HG03060 (cell line): ENCODE measurements around the gene NR6A1.

Experiments
- ATAC-seq: cut with Tn5 transposase; IDR thresholded peaks from one replicate; pipeline ENCODE4 v1.9.1; 2021; ENCODE audit warnings: low read depth, moderate number of reproducible peaks; ENCODE audit not compliant: unreplicated experiment

The NR6A1 gene

DNA sequence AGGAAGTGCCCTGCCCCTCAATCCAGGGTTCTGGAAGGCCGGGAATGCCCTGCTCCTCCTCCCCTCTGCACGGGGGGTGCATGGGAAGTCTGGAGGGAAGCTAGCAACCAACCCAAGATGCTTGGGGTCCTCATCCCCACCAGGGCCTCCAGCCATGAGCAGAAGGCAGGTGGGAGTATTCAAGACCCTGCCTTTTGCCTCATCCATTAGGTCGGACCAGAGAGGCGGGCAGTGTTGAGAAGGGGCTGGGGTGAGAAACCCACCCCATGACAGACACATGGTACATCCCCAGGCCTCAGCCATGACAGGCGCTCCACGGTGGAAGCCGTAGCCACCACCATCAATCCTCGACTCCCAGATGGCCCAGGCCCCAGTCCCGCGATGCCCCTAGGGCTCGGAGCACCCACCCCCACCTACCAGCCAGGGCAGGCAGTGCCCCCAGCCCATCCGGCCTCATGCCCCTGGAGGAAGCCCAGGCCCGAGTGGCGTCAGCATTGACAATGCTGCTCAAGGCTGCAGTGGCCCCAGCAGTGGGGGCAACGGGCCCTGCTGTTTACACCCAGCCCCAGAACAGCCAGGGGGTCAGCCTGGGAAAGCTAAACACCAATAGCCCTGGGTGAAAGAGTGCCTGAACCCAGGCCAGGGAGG is 272.5 kb downstream of the NR6A1 start:
- ATAC-seq = no peak

DNA sequence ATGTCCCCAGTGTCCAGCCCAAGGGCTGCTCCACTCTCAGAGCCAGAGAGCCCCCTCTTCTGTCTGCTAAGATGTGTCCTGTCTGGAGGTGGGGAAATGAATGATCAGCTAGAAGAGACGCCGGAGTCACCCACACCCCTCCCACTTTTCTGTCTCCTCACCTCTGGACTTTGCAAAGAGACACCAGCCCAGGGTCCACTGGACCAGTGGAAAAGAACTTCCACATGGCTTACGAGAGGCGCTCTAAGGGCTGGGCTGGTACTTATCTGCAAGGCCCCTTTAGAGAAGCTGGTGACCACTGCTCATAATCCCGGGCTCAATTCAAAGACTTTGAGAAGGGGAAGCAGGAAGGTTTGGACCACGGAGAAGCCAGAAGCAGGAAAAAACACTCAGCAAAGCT is 273.1 kb downstream of the NR6A1 start:
- no peak for ATAC-seq

DNA sequence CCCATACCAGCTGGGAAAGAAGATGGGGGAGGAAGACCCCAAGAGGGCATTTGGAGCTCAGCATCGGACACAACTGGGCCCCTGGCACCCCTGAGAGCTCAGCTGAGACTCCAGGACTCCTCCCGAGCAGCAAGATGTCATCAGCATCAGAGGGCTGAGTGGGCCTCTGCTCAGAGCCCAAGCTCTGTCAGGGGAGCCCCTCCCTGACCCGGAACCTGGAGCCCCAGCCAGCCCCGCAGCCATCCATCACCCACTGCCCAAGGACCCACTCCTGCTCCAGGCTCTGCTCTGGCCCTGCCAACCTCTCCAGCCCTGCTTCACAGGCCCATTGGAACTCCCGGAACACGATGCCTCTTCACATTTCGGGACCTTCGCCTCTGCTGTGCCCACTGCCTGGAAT is 273.7 kb downstream of the NR6A1 start:
- no peak for ATAC-seq

DNA sequence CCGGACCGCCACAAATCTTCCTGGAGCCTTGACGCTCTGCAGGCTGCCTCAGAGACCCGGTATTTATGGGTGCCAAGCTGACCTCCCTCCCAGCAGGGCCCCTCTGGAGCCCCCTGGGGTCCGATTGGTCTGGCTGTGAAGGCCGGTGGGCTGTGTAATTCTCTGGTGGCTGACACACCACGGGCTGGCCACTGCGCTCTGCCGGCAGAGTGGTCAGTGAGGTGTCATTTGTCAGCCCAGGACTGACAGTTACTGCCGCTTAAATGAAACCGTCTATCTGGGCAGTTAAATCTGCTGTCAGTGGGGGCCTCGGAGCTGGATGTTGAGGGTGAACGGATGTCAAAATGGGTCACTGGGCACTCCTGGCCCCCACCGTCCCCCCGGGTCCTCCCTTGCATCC is 274.6 kb downstream of the NR6A1 start:
- no peak for ATAC-seq

DNA sequence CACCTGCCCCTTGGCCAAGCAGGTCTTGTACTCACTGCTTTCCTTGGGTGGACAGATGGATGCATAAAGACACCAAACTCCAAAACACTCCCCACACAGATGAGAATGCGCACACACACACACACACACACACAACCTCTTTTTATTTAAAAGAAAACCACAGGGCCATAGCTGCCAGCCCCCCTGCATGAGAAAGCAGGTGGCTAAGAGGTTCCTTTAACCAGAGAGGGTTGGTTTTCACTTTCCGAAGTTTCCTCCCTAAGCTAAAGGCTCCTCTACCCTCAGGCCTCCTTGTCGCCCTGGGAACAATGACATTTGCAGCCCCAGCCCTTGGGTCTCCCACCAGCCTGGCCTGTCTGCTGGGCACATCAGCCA is 275.0 kb downstream of the NR6A1 start:
- no peak for ATAC-seq

DNA sequence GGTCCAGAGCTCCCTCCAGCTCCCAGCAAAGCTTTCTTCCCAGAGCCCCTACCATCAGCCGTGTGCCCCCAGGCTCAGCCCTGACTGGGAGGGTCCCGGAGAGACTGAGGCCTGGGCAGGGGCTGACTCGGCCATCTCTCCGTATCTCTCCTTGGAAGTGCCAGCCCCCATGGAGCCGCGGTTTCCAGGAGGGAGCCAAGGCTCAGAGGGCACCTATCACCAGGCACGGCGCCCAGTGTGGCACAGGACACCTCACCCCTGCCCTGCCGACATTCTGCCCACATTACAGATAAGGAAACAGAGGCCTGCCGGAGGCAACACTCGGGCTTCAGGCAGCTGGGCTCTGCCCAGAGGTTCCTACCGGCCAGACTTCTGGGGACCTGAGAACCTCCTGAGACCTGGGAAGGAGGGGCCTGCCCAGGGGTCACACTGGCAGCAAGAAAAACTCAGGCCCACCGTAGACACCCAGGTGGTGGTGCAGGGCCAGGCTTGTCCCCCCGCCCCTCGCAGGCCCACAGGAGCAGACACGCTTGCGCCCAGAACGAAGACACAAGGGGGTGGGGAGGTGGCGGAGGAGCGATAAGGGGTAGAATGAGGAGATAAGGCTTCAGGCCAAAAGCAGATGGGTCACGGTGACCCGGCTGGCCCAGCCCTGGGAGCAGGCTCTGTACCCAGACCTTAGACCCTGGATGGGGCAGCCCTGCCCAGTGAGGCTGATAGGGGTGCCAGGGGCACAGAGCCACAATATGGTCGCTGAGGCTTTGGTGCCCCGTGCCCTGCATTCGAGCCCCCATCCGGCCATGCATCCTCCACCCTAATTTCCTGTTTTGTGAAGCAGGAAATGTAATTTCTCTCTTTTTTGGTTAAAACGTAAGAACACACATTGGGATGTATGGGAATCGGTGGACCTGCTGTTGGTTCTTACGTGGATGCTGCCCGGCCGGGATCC is 275.7 kb downstream of the NR6A1 start:
- ATAC-seq = no peak

DNA sequence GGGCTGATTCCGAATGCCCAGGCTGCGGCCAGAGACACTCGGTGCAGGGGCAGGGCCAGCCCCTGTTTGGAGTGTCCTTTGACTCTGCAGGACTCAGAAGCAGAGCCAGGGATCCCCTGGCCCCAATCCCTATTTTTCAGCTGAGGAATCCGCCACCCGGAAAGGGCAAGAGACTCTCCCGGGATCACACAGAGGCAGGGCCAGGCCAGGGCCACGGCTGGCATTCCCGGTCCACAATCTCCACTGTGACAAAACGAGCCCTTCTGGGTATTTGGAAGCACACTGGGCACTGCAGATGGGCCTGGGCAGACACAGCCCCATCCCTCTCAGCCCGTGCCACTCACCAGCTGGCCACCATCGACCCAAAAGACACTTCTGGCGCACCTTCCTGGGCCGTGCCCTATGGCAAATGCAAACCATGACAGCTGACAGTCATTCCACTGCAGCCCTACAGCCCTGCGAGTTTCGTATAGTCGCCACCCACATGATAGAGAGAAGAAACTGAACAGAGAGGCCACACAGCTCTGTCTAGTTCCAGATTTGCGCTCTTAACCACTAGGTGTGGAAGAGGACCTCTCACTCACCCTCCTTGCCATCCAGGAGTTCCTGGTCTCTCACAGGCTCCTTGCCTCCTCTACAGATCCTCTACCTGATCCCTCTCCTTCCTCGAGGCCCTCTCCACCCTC is 277.2 kb downstream of the NR6A1 start:
- ATAC-seq = no peak

DNA sequence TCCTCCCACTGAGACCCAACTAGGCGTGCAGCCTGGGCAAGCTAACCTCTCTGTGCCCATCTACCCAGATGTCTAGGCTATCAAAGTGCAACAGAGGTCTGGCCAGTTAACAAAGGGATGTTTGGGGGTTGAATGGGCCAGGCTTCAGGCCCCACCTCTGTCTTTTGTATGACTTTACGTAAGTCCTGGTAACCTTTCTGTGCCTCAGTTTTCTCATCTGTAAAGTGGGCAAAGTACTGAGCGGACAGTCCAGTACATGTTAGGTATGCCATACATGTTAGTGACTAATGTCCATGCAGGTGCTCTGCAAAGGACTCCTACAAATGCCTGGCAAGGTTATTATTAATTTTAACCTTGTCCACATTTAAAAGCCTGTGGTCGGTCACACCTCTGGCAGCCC is 277.9 kb downstream of the NR6A1 start:
- no peak for ATAC-seq

DNA sequence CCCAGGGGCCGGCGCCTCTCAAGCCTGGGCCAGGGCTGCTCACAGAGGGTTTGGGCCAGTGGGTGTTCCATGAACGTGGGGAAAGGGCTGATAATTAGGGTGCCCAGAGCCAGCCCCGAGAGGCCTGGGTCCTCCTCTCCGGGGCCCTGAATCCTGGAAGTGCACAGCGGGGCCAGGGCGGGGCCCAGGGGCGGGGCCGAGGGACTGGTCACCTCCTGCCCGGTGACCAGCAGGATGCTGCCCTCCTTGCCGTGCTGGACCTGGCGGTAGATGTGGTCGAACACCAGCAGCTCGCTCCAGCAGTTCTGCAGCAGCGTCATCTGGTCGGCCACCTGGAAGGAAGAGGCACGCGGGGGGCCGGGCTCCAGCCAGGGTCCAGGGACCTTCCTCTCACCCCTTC is 278.3 kb downstream of the NR6A1 start:
- ATAC-seq = no peak

DNA sequence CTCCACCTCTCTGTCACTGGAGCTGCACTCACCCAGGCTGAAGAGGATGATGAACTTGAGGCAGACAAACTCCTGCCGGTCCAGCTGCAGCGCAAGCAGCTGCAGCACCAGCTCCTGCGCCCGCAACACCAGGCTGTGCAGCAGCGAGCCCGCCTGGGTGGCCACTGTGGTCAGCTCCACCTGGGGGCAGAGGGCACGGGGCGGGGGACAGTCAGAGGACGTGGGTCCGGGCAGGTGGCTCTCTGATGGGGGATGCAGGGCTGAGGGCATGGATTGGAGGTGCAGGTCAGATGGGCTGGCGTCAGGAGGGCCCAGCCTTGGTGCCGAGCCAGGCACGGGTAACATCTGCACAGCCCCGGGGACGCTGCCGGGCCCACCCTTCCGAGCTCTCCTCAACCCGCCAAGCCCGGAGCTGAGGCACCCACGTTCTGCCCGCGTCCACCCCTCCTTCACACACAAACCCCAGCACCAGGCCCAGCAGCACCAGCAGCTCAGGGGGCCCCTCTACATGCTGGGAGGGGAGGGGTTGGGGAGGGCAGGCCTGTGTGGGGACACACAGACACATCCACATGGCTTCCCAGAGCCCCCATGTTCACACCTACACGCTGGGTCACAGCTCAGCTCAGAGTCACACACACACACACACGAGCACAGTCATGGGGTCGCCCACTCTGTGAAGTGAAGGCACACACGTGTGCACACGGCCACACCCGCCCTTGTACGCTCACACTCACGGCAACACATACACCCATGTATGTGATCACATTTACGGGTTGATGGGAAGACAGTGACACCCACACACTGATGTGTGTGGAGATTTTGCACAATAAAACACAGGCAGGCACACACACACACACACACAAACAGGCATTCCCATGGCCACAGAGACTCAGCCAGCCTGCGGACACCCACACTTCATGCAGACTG is 279.8 kb downstream of the NR6A1 start:
- ATAC-seq = no peak

DNA sequence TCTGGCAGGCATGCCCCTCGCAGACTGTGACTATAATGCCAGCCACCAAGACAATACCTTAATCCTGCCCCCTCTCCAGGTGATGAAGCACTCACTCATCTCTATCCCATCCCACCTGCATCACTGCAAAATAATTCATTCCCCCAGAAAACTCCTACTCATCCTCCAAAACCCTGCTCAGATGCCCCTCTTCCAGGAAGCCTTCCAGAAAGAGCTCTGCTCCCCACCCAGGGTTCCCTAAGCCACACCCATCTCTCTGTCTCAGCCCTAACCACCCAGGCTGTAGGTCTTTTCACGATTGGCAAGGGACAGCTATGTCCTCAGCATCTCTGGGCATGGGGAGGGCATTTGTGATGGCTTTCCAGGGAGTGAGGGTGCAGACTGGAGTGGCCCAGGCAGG is 281.1 kb downstream of the NR6A1 start:
- ATAC-seq = no peak

DNA sequence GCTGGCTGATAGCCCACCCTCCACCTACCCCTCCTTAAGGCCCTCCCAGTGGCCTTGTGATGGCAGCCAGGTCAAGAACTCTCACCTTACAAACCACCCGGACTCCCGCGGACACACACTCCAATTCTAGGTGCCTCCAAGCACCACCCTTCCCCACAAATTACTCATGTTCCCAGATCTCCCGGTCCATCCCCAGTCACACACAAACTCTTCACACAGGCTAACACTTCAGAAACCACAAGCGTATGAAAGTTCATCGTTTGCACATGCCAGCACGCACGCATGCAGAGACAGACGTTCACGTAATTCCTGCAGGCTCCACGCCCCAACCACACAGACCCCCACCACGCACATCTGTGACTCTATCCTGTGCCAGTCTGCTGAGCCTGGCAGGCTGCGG is 281.9 kb downstream of the NR6A1 start:
- ATAC-seq = no peak

DNA sequence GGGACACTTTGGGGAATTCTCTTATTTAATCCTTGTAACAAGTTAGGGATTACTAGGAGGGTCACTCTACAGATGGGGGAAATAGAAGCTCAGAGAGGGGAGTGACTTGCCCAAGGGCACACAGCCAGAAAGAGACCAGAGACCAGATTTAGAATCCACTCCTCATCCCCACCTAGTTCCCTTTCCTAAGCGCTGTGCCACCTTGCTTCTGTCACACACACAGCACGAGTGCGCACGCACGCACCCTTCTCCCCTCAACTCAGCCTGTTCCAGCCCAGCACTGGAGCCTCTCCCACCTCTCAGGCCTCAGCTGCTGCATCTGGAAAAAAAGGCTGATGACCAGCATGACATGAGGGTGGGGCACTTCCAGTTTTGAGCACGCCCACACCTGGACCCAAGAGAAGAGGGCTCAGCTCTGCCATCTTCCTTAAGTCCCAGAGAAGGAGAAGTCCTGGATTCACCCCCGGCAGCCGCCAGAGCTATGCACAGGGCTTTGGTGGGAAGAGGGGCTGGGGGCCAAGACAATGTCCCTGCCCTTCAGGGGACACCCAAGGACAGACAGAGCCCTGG is 282.4 kb downstream of the NR6A1 start:
- ATAC-seq = no peak

DNA sequence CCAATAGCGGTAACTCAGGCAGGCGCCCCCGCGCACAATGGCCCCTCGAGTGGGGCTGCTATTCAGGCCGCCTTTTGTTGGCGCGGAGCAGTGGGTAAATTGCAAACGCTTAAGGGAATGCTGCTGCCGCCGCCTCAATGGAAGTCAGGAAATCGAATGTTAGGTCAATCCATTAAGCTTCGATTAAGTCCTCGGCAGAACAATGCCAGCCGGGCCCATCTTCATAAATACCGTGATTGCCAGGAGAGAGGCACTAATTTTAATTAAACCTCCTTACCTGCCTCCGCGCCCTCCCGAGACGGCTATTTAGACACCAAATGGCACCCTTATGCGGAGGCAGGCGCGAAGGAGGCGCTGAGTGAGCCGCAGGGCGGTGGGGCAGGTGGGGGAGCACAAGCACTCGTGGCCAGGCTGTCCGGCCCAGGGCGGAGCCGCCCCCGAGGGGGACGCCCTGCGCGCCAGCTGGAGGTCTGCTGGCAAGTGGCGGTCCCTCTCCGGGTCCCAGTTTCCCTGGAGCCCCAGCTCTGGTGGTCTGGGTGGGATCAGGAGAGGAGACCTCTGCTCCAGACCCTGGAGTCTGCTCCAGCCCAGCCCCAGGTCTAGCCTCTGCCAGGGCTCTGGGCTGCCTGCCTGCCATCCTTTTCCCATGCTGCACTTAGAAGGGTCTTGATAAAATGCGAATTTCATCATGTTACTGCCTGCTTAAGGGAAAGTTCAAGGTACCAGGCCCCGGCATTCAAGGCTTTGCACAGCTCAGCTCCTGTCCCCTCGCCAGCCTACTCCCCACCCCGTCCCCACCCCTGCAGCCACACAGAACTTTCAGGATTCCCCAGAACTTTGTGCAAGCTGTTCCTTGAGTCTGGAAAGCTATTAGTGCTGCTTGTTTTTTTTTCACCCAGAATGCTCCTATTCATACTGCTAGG is 283.6 kb downstream of the NR6A1 start:
- ATAC-seq = no peak

DNA sequence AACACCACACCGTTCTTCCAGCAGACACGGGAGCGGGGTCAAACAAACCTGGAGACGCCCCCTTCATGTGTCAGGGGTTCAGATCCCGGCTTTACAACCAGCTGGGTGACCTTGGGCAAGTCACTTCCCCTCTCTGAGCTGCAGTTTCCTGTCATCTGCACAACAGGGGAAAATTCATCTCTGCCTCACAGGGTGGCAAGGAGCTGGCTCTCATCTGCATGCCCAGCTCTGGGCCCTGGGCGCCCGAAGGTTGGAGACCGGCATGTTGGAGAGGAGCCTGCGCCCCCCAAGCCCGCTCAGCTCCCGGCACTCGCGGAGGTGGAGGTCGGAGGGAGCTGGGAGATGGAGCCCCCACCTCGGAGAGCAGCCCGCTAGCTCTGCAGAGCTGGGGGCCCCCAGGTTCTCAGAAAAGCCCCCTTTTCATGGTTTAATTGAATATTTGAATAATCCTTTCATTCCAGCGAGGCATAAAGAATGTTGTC is 284.3 kb downstream of the NR6A1 start:
- no peak for ATAC-seq

DNA sequence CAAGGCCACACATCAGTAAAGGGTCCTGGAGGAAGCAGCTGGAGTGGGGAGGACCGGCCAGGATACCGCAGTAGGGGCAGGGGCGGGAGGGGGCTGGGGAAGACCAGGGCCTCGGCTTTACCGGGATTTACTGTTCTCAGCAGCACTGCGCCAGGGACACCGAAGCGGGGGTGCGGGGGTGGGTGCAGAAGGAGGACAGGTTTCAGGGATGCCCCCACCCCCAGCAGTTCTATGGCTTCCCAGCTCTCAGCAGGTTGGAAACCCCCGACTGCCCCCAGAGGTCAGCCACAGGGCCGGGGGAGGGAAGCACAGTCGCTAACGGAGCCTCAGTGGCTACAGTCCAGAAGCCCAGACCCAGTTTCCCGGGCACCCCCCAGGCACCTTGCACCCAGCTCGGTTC is 285.2 kb downstream of the NR6A1 start:
- no peak for ATAC-seq

DNA sequence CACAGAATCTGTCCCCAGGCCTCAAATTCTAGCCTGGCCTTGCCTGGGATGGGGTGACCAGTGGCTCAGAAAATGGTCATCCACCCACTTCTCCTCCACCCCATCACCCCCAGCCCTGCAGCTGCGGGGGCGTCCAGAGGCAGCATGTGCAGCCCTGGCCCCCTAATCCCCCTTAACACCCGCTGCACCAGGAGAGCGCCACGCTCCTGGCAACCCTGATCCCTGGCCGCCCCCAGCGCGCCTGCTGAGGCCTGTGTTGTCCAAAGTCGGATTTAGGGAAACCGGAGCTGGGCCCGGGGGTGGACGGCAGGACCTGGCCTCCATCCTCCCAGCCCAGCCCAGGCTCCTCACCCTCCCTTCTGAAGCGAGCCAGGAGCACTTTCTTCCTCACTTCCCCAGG is 285.9 kb downstream of the NR6A1 start:
- ATAC-seq = no peak

DNA sequence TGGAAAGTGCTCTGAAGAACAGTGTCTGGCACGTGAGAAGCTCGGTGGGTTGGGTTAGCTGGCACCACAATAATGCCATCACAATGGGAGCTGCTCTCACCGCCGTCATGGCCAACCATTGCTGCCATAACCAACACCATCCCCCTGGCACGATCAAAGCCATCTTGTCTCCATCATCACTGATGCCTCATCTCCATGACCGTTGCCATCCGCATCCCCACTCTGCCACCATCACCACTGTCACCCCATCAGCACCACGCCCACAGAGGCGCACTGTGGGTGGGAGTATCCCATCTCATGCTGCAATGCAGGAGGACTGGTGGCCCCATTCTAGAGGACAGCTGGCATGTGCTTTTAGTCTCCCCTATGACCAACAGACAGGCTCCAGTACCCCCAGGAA is 287.6 kb downstream of the NR6A1 start:
- ATAC-seq = no peak

DNA sequence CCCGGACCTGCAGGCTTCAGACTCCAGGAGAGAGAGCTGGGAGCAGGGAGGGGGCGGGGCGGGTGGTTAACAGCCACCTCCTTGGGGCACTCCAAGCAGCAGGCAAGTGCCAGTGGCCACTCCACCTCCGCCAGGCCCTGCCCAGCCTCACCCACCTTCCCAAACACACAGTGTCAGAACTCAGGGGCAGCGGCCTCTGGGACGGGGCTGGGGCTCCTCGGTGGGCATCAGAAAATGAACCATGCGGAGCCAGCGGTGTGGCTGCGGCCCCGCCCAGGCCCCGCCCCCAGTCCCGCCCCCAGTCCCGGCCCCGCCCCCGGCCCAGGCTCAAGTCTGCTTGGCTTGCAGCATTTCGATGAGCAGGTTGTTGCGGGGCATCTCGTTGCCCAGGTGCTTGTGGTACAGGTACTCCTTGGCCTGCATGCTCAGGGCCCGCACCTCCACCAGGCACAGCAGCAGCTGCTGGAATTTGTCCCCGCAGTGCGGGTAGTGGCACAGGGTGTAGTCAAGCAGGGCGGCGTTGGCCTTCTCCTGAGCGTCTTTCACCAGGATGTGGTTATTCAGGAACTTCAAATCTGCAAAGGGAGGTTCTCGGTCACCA is 288.6 kb downstream of the NR6A1 start:
- ATAC-seq = no peak
